Body of pancreas (tissue), 4 donors: ENCODE measurements around the gene SLC25A43.

ENCODE experiments used
- POLR2A ChIP-seq, 3 donors: fragments of 450-650 bp; IDR thresholded peaks; one replicate each; pipeline ENCODE4 v1.6.1; 2016; ENCODE audit warnings: antibody characterized with exemption in 3 of 3, mild to moderate bottlenecking in 2 of 3
- TF ChIP-seq, protein P1 (sequence below), 7 experiments: fragments of 450-650 bp in 4 of 7; fragments of 200-600 bp in 3 of 7; sonication (generic) in 3 of 7; IDR thresholded peaks; one replicate each; pipeline ENCODE4 v1.5.1; 2016 to 2019; ENCODE audit warnings: antibody characterized with exemption in 7 of 7

- TF ChIP-seq, protein P1, sequence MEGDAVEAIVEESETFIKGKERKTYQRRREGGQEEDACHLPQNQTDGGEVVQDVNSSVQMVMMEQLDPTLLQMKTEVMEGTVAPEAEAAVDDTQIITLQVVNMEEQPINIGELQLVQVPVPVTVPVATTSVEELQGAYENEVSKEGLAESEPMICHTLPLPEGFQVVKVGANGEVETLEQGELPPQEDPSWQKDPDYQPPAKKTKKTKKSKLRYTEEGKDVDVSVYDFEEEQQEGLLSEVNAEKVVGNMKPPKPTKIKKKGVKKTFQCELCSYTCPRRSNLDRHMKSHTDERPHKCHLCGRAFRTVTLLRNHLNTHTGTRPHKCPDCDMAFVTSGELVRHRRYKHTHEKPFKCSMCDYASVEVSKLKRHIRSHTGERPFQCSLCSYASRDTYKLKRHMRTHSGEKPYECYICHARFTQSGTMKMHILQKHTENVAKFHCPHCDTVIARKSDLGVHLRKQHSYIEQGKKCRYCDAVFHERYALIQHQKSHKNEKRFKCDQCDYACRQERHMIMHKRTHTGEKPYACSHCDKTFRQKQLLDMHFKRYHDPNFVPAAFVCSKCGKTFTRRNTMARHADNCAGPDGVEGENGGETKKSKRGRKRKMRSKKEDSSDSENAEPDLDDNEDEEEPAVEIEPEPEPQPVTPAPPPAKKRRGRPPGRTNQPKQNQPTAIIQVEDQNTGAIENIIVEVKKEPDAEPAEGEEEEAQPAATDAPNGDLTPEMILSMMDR (IDR thresholded peaks at IDR 0.05): no peak
- TF ChIP-seq POLR2A (IDR thresholded peaks at IDR 0.05): no peak
Observed at GRCh38 chrX:119477812-119478232, 78.7 kb downstream of the SLC25A43 start.
